Activated T-helper 17 cell treated with anti-CD3 and anti-CD28 coated beads, Interleukin-2, amount 50 U/mL, for 72 hours (primary cell): ENCODE measurements around the gene SLC6A6. TPM values are rescaled to one million over a fixed set of nuclear protein-coding genes. Genes with fewer than 3 reads are reported as not detected.
"Not testable (repeated sequence)": the region's sequence is repeated elsewhere in the genome, so short reads cannot be mapped to it uniquely, and the experiment has no call there.

Experiments
- ATAC-seq: fragments of 150-1000 bp; cut with Tn5 transposase; replicated peaks from 2 replicates; pipeline ENCODE4 v1.10.0; 2021; ENCODE audit warnings: mild to moderate bottlenecking, moderate library complexity
- H3K27ac Mint-ChIP-seq: one replicate; pipeline ENCODE4 v1.8.0; 2022; ENCODE audit warnings: mixed read lengths
- H3K27me3 Mint-ChIP-seq: one replicate; pipeline ENCODE4 v1.8.0; 2022; ENCODE audit warnings: mixed read lengths
- H3K36me3 Mint-ChIP-seq: one replicate; pipeline ENCODE4 v1.8.0; 2022; ENCODE audit warnings: low read depth, mild to moderate bottlenecking, mixed read lengths
- H3K4me1 Mint-ChIP-seq: one replicate; pipeline ENCODE4 v1.8.0; 2022; ENCODE audit warnings: mixed read lengths
- H3K4me3 Mint-ChIP-seq: one replicate; pipeline ENCODE4 v1.8.0; 2022; ENCODE audit warnings: mild to moderate bottlenecking, mixed read lengths
- H3K9me3 Mint-ChIP-seq: one replicate; pipeline ENCODE4 v1.8.0; 2022; ENCODE audit warnings: mixed read lengths
- total RNA-seq, 2 donors: library from RNA; stranded (reverse); gene quantifications; one replicate each; pipeline ENCODE4 v1.2.3, GENCODE V29; 2022

SLC6A6 gene
- total RNA-seq, 2 donors from 2014 or later, result 80.1 to 219 TPM

- no peak overlapping the region for H3K4me3 Mint-ChIP-seq
- no peaks in the 10 kb centered on the region for H3K27me3 Mint-ChIP-seq
- H3K4me1 Mint-ChIP-seq, result no peaks in the 10 kb centered on the region
- ATAC-seq, result no peak
- no peaks in the 10 kb centered on the region for H3K9me3 Mint-ChIP-seq
- no peak overlapping the region for H3K27ac Mint-ChIP-seq
- H3K36me3 Mint-ChIP-seq, result no peaks in the 10 kb centered on the region
These were observed 108.6 kb downstream of the SLC6A6 start for GRCh38 chr3:14510838-14511622.

DNA sequence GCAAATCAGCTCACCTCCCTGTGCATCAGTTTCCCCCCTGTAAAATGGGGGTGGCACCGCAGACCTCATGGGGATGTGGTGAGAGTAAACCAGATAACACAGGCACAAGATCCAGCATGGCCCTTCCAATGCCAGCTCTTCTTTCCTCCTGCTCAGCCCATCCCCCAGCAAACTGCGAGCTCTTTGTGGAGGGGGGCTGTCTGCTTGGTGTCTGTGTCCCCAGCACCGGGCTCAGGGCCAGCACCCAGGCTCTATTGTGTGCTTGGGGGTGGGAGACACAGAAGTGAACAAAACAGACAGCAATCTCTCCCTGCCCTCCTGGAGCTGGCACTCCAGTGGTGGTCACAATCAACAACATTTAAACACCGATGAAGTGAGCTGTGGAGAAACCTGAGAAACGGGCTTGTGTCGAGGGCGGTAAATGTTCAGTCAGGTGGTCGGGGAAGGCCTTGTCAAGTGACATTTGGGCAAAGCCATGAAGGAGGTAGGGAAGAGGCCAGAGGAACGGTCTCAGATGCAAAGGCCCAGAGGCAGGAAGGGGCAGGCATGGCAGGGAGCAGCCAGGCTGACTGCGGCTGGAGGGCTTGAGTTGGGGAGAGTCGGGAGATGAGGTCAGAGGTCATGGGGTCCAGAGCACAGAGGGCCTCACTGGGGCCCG, 109.3 kb downstream of the SLC6A6 start:
- Mint-ChIP-seq H3K4me3 (no peak overlapping the region), H3K36me3 (no peaks in the 10 kb centered on the region), H3K27me3 (no peaks in the 10 kb centered on the region), H3K27ac (no peak overlapping the region), H3K9me3 (no peaks in the 10 kb centered on the region), H3K4me1 (no peaks in the 10 kb centered on the region)
- no peak for ATAC-seq

DNA sequence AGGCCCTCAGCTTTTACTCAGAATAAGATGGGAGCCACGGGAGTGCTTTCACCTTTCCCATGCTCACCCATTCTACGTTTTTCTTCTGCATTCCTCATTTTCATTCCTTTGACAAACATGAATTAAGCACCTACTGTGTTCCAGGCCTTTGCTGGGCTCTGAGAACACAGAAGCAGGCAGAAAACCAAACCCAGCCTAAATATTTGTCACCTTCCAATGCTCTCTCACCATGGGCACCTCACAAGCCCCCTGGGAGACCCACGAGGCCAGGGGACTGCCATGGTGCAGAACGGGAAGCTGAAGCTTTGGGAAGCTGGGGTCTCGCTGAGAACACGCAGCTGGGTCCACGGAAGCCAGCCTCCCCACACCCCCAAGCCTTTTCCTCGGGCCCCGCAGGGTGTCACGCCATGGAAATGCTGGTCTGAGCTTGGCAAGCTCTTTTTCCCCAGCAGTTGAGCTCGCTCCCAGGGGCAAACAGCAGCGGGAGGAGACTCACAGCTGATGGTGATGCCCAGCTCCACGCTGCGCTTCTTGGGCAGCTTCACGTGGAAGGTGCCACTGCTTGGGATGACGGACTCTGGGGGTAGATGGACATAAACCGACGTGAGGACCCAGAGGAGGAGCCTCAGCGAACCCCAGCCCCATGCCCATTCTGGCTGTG, 110.0 kb downstream of the SLC6A6 start:
- Mint-ChIP-seq H3K27ac (no peak overlapping the region), H3K4me1 (no peaks in the 10 kb centered on the region), H3K9me3 (no peaks in the 10 kb centered on the region)

GRCh38 chr3:14512942-14513327, 110.5 kb downstream of the SLC6A6 start:
- Mint-ChIP-seq H3K4me3 (no peak overlapping the region), H3K9me3 (no peaks in the 10 kb centered on the region), H3K4me1 (no peaks in the 10 kb centered on the region), H3K27me3 (no peaks in the 10 kb centered on the region), H3K36me3 (no peaks in the 10 kb centered on the region), H3K27ac (no peak overlapping the region)
- no peak for ATAC-seq

More for the DNA sequence above, 110.0 kb downstream of the SLC6A6 start:
- Mint-ChIP-seq H3K36me3 (no peaks in the 10 kb centered on the region), H3K27me3 (no peaks in the 10 kb centered on the region), H3K4me3 (no peak overlapping the region)
- ATAC-seq, result no peak

GRCh38 chr3:14513566-14514322, 111.3 kb downstream of the SLC6A6 start:
- H3K27me3 Mint-ChIP-seq, result no peaks in the 10 kb centered on the region
- no peak overlapping the region for H3K4me3 Mint-ChIP-seq
- ATAC-seq, result no peak
- H3K9me3 Mint-ChIP-seq, result no peaks in the 10 kb centered on the region
- no peaks in the 10 kb centered on the region for H3K4me1 Mint-ChIP-seq
- no peak overlapping the region for H3K27ac Mint-ChIP-seq
- no peaks in the 10 kb centered on the region for H3K36me3 Mint-ChIP-seq

DNA sequence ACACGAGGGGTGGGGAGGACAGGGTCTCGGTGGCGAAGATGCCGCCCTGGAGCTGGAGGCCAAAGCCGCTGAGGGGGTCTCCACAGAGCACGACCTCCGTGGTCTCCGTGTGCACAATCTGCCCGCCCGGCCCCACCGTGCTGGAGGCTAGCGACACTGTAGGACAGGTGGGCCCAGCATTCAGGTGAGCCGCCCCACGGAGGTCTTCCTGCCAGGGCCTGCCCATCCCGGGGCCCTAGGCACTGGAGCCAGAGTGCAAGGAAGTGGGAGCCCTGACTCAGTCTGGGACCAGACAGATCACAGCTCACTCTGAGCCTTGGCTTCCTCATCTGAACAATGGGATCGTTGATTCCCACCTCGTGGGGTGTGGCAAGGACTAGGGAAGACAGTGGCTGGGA, 111.9 kb downstream of the SLC6A6 start:
- Mint-ChIP-seq H3K27ac (no peak overlapping the region), H3K27me3 (no peaks in the 10 kb centered on the region), H3K4me3 (no peak overlapping the region), H3K9me3 (no peaks in the 10 kb centered on the region), H3K4me1 (no peaks in the 10 kb centered on the region), H3K36me3 (no peaks in the 10 kb centered on the region)
- ATAC-seq, result no peak

DNA sequence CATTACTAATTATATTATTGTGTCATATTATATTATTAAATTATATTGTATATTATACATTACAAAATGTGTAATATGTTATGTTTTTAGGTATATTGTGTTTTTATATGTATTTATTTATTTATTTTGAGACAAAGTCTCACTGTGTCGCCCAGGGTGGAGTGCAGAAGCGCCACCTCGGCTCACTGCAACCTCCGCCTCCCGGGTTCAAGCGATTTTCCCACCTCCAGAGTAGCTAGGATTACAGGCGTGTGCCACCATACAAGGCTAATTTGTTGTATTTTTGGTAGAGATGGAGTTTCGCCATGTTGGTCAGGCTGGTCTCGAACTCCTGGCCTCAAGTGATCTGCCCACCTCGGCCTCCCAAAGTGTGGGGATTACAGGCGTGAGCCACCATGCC, 113.1 kb downstream of the SLC6A6 start:
- H3K4me3 Mint-ChIP-seq, H3K27me3 Mint-ChIP-seq, H3K9me3 Mint-ChIP-seq, H3K36me3 Mint-ChIP-seq, ATAC-seq, H3K4me1 Mint-ChIP-seq, H3K27ac Mint-ChIP-seq: not testable (repeated sequence)

DNA sequence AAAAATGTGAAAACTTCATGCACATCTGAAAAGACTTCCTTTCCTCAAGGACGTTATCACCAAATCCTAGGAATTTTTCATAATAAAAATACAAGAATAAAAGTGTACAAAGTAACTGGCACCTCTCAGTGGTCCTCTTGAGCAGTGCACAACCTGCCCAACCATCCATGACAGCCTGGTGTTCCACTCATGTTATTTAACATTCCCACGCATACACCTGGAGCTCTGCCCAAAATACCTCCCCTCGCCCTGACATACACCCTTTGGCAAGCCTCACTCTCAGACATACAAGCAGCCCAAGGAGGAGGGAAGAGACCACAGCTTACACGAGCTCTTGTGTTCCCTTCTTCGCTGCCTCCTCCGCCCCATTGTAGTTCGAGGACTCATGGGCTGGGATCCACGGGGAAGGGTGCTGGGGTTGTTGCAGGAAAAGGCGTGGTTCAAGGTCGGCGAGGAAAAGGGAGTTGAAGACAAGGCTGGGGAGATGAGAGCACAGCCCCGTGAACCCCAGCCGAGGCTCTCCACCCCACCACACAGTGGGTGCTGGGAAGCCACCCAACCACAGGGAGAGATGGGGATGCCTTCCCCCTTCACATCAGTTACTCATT, 114.4 kb downstream of the SLC6A6 start:
- no peak for ATAC-seq
- H3K4me3 Mint-ChIP-seq, result no peak overlapping the region
- no peaks in the 10 kb centered on the region for H3K9me3 Mint-ChIP-seq
- H3K4me1 Mint-ChIP-seq, result peaks cover 5% of the 10 kb centered on the region
- no peaks in the 10 kb centered on the region for H3K36me3 Mint-ChIP-seq
- H3K27ac Mint-ChIP-seq, result no peak overlapping the region
- H3K27me3 Mint-ChIP-seq, result peaks cover 10% of the 10 kb centered on the region

DNA sequence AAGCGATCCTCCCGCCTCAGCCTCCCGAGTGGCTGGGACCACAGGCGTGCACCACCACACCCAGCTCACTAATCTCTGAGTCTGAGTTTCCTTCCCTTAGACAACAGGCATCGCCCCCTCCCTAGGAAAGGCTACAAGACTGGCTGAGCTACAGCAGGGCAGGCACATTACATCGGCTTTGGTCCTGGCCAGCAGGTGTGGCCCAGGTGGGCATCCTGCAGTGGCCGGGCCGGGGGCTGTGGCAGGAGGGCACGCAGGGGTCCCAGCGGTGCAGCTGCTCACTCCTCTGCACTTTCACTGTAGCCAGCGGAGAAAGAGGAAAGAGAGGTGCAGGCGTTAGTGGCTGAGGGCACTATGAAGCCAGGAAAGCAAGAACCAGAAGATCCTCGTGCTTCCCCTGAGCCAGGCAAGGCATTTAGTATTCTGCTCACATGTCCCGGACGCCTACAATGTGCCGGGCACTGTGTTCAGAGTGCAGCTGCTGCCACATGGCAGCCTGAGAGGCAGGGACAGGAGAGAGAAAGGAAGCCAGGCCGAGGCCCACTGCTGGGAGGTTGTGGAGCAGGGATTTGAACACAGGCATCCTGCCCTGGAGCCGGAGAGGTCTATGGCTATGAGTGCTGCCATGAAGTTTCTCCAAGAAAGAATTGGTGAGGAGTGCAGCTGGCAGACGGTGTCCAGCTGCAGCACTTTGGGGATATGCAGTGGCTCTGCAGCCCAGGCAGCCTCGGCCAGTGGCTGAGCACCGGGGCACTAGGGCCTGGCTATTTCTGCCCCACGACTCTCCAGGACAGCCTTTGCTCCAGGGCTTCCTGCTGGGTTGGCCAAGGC, 115.4 kb downstream of the SLC6A6 start:
- H3K27ac Mint-ChIP-seq, result no peak overlapping the region
- H3K4me1 Mint-ChIP-seq, result peaks cover 5% of the 10 kb centered on the region
- no peak overlapping the region for H3K4me3 Mint-ChIP-seq
- no peaks in the 10 kb centered on the region for H3K9me3 Mint-ChIP-seq
- H3K36me3 Mint-ChIP-seq, result no peaks in the 10 kb centered on the region
- peaks cover 10% of the 10 kb centered on the region for H3K27me3 Mint-ChIP-seq
- no peak for ATAC-seq

- no peak for ATAC-seq
- Mint-ChIP-seq H3K9me3 (no peaks in the 10 kb centered on the region), H3K36me3 (no peaks in the 10 kb centered on the region), H3K4me1 (peaks cover 5% of the 10 kb centered on the region), H3K27ac (no peak overlapping the region), H3K4me3 (no peak overlapping the region), H3K27me3 (peaks cover 14% of the 10 kb centered on the region)
These were observed 116.0 kb downstream of the SLC6A6 start for GRCh38 chr3:14518432-14518802.

GRCh38 chr3:14518893-14519292, 116.5 kb downstream of the SLC6A6 start:
- Mint-ChIP-seq H3K36me3 (no peaks in the 10 kb centered on the region), H3K27ac (no peak overlapping the region), H3K27me3 (peaks cover 15% of the 10 kb centered on the region), H3K4me1 (peaks cover 5% of the 10 kb centered on the region), H3K9me3 (no peaks in the 10 kb centered on the region), H3K4me3 (no peak overlapping the region)
- ATAC-seq, result no peak

DNA sequence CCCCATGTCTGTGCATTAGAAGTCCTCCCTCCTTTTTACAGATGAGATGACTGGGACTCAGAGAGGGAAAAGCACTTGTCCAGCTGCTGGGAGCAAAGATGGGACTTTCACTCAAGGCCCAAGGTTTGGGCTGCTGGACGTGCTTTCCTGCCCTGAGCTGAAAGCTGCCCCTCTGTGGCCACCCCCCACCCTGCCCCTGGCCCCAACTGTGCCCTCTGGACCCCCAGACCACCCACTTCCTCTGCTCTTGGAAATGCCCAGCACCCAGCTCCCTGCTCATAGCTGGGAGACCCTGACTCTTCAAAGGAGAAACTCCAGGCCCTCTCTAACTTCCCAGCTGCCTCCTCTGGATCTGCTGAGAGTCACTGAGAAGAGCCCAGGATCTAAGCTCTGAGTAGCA, 117.0 kb downstream of the SLC6A6 start:
- no peak overlapping the region for H3K27ac Mint-ChIP-seq
- H3K36me3 Mint-ChIP-seq, result no peaks in the 10 kb centered on the region
- H3K27me3 Mint-ChIP-seq, result peaks cover 15% of the 10 kb centered on the region
- peaks cover 5% of the 10 kb centered on the region for H3K4me1 Mint-ChIP-seq
- ATAC-seq, result no peak
- no peak overlapping the region for H3K4me3 Mint-ChIP-seq
- H3K9me3 Mint-ChIP-seq, result no peaks in the 10 kb centered on the region

- H3K4me3 Mint-ChIP-seq, result no peak overlapping the region
- H3K9me3 Mint-ChIP-seq, result no peaks in the 10 kb centered on the region
- H3K27me3 Mint-ChIP-seq, result peaks cover 15% of the 10 kb centered on the region
These were observed 117.7 kb downstream of the SLC6A6 start for GRCh38 chr3:14520149-14520548.

More at GRCh38 chr3:14520149-14520548, 117.7 kb downstream of the SLC6A6 start:
- H3K36me3 Mint-ChIP-seq, result no peaks in the 10 kb centered on the region
- no peak overlapping the region for H3K27ac Mint-ChIP-seq
- ATAC-seq, result no peak
- H3K4me1 Mint-ChIP-seq, result peaks cover 5% of the 10 kb centered on the region
